HTERT RPE-1 (cell line): ENCODE data around the gene TBX20.

Experiments
- in situ Hi-C: fragments of 300-500 bp; cut with MboI; formaldehyde crosslinking; loops from 4 replicates; pipeline ENCODE4 v1.14.3; 2020; ENCODE audit warnings: low sequenced_read_pairs

The TBX20 gene, protein sequence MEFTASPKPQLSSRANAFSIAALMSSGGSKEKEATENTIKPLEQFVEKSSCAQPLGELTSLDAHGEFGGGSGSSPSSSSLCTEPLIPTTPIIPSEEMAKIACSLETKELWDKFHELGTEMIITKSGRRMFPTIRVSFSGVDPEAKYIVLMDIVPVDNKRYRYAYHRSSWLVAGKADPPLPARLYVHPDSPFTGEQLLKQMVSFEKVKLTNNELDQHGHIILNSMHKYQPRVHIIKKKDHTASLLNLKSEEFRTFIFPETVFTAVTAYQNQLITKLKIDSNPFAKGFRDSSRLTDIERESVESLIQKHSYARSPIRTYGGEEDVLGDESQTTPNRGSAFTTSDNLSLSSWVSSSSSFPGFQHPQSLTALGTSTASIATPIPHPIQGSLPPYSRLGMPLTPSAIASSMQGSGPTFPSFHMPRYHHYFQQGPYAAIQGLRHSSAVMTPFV

DNA sequence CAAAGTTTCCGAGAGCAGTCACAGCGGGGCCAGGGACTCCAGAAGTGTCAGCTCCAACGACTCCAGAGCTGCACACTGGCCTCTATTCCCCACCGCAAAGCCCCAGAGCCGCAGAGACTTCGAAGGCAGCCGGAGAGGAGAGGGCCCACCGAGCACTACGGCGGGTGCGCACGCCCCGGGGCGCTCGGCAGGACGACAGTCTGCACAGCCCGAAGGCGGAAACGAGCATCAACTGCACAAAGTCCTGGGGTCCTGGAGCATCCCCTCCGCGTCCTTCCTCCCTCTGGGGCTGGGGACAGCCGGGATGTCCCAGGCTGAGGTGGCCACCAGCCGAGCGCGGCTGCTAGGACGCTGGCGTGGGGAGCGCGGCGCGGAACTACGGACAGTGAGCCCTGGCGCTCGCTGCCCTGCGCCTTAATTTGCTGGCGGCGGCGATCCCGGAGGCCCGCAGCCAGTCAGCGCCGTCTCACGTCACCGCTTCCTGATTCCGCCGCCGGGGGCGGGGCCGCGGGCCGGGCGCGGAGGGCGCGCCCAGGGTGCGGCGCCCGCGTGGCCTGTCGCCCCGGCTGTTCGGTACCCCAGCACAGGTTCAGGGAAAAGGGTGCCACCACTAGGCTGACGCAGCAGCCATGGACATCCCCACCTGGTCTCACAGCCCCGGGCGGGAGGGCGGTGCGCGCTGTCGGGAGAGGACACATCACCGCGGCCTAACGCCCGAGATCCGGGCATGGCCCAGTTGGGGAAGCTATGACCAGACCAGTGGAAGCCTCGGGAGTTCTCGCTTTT is at the start of gene TBX20:
Gene TBX20 (minus strand): TSS at position 391 of the 786 bp plus-strand sequence. CDS start 480 bp downstream, outside the sequence.
- in situ Hi-C loops, result no loop called here

DNA sequence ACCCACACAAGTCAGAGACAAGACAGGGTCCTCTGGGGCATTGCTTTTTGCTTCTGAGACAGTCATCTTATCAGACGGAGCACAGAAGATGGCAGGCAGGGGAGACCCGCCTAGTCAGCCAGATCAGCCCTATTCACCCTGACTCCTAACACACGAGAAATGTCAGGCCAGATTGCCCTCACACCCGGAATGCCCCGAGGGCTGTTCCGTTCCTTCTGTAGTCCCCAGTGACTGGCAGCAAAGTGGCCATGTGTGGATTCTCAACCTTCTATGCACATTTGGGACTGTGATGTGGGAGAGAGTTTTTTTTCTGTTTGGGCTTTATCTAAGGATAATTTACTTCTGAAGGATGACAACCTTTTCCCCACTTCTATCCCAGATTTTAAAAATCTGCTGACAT is 35.5 kb upstream of the TBX20 start:
- in situ Hi-C loops, result no loop called here

DNA sequence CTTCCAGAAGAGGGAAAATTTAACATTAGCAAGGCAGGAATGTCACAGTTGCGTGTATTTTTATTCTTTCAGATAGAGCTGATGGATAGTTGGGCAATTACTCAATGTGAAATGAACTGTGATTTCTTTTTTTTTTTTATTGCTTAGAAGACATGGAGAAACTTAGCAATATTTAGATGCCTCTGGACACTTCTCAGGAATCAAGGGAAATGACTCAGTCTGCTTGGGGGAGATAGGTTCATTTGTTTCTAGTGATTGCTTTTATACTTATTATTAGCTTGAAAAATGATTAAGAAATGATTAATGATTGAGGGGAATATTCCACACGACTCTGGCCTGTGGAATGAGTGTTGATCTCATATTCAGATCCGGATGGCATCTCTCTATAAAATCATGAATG is 33.1 kb upstream of the TBX20 start:
- in situ Hi-C loops, result no loop called here

DNA sequence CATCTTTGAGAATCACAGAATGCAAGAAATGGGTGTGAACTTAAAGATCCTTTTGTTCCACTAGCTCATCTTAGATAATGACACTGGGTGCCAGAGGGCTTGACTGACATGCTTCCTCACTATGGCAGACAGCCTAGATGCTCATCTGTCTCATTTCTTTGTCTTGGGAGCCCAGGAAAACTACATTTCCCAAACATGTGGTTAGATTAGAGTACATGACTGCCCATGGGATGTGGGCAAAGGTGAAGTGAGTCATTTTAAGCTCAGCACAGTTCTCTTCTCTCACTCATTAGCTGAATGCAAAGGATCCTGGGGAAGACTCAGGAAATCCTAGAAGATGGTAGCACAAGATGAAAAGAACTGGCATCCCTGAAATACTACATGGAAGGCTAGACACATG is 32.5 kb upstream of the TBX20 start:
- in situ Hi-C loops, result no loop called here

DNA sequence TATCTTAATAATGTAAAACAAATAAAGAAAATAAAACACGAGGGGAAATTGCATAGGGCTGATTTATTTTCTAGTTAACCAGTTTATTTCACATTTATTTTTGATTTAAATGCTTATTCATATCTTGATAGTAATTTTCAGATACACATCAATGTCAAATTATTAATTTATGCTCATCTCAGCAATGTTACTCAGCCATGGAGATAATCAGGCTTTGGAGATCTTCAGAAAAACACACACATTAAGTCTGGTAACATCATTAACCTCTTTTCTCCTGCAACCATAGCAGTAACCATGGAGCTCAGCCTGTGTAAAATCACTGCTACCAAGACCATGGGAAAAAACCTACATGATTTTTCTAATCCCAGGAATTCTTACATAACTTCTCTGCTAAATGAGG is 31.9 kb upstream of the TBX20 start:
- in situ Hi-C loops, result no loop called here

DNA sequence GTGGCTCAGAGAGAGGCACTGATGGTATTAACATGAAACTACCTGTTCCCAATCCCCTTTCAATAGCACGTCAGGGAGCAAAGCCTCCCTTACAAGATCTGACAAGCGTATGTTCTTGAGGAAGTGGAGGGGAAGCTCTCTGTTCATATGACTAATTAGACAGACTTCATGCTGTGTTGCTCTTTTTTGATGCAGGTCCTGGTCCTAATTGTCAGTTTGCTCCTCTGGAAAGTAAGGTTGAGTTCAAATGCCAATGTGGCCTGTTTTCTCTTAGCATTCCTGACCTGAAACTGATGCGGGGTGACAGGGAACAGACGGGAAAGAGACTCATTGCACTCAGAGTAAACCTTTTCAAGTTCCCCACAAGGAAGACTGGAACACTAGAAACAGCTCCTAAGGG is 27.0 kb upstream of the TBX20 start:
- in situ Hi-C loops, result no loop called here

DNA sequence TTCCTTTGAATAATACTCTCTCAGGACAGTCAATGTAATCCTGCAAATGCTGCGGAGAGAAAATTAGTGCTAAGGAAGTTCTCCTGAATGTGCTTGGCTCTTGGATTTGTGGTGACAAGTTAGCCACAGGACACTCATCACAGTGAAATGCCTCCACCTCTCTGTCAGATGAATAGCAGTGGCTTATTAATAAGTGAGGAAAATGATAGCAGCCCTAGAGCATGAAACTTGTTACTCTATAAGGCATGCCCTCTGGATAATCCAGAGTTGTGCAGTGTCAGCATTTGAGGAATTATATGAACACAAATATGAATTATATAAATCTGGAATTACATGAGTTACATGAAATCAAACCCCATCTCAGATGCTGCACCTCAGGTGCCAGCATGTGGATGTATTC is 23.5 kb upstream of the TBX20 start:
- in situ Hi-C loops, result no loop called here

DNA sequence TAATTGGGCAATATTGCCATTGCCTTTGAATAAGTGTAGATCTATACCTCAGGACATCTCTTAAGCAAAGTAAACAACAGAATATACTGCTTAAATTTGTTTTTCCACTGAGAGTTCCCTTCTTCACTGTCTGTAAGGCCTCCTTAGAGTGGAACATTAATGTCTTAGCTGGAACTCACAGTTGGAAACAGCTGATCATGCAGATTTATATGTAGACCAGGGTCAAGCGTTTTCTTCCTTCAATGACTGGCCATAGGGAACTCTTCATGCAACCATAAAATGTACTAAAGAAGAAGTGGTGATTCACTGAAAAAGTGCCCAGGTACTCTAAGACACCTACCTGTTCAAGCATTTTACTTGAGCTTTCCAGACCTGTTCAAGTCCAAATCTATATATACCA is 18.3 kb upstream of the TBX20 start:
- in situ Hi-C loops, result no loop called here

DNA sequence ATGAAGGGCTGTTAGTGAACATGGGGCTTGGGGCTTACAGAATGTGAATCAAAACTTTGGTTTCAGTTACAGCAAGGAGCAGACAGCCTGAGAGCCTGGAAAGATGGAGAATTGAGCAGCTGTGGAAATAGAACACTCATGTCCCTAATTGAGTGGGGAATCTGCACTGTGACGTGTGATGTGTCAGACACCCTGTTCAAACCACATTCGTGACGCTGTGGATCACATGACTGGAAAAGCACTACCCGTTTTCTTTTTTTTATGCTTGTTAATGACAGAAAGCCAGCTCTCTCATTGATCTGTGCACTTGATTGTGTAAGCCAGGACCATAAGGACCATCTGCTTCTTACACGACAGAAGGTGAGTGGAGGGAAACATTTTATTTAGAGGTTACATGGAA is 15.1 kb upstream of the TBX20 start:
- in situ Hi-C loops, result no loop called here

DNA sequence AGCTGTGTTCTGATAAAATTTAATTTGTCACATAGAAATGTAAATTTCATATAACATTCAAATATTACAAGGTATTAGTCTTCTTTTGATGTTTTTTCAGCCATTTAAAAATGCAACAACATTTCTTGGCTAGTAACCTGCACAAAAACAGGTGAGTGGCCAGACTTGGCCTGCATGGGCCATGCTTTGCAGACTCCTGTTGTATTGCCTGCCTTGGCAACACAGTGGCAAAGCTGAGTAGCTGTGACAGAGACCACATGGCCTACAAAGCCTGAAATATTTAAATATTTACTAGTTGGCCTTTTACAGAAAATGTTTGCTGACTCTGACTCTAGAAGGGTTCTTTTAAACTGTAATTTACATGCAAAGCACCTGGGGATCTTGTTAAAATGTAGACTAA is 13.5 kb upstream of the TBX20 start:
- in situ Hi-C loops, result no loop called here

DNA sequence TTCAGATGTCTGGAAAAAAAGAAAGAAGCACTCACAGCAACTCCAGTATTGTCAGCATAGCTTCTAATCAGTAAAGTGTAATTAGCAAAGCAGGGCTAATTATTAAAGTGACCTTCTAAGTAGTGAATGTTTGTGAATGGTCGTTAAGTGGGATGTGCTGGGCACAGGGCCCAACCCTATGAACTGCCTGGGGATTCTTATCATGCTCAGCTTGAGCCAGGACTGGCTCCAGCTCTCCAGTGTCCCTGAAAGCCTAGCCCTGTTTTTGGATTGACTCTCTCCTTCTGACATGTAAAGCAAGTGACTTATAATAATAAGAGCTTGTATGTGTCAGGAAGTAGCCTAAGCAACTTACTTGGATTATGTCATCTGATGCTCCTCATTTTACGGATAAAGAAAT is 9.5 kb upstream of the TBX20 start:
- in situ Hi-C loops, result no loop called here

DNA sequence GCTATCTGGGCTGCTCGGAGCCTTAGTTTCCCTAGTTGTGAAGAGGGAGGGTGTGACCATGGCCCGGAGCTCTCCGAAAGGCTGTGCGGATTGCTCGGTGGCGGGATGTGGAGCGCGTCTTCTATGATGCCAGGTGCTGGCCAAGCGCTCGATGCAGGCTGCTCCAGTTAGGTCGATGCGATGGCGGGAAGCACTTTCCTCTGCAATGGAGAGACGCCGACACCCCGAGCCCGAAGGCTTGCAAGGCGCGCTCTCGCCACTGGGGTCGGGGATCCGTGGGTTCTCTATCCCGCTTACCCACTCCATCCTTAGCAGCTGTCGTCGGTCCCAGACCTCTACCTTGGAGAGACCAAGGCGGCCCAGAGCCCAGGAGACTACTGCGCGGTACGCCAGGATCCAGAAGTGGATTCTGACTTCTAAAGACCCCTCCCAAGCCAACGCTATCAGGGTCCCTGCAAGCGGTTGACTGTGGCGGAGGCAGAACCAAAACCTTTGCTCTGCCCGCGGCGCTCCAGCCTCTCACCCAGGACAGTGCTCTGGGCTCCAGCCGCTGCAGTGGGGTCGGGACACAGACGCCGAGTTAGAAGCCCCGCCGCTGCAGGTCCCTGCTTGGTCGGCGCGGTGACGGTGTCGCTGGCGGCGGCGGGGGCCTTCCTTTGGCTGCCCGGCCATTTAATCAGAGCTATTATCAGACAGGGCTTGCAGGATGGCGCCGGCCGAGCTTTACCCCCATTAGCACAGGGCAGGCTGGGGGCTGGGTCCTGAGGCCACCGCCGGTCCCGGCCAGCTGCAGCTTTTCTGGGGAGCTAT is 7.8 kb upstream of the TBX20 start:
- in situ Hi-C loops, result no loop called here

DNA sequence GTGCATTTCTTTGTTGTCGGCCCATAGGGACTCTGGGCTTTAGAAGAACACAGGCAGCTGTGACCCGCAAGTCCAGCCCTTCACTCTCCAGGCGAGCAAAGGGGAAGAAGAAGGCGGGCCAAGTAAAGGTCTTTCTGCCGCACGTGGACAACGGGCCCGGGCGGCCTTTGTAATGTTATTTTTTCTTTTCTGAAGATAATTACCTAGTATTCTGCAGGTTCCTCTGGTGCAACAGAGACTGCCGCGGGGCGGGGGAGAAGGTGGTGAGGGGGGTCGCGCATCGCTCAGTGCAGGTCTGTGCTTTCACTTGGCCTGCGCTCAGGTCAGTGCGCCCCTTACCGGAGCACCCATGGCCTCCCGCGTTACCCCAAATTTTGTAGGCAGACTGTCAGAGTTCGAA is 7.1 kb upstream of the TBX20 start:
- in situ Hi-C loops, result no loop called here

DNA sequence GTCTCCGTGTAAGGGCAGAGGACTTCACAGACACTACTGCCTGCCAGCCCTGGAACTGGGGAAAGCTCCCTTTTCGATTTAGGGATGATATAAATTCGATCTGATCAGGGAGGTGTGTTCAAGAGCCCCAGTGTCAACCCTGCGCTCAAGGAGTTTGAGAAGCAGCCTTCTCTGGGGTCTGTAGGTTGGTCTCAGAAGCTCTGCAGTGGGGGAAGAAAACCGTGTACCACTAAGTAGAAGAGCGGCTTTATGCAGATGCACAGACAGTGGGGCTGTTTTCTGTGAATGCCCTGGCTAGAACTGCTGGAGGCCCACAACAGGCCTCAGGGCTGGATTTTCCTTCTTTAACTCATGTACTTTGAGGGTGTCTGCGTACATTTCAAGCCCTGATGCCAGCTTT is 6.3 kb upstream of the TBX20 start:
- in situ Hi-C loops, result no loop called here

DNA sequence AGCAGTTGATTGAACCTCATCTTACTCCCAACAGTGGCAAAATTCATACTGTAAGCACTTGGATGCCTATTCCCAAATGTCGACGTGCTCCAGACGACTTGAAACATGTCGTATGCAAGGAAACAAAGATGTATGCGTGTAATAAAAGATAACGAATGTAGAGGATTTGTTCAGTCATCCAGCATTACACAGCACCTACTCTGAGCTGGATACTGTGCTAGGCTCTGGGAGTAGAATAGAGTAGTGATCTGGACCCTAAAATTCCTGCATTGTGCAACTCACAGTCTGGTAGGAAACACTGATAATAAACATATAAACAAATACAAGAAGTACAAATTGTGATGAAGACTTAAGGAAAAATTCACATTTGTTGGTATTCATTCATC is 5.6 kb upstream of the TBX20 start:
- in situ Hi-C loops, result no loop called here

DNA sequence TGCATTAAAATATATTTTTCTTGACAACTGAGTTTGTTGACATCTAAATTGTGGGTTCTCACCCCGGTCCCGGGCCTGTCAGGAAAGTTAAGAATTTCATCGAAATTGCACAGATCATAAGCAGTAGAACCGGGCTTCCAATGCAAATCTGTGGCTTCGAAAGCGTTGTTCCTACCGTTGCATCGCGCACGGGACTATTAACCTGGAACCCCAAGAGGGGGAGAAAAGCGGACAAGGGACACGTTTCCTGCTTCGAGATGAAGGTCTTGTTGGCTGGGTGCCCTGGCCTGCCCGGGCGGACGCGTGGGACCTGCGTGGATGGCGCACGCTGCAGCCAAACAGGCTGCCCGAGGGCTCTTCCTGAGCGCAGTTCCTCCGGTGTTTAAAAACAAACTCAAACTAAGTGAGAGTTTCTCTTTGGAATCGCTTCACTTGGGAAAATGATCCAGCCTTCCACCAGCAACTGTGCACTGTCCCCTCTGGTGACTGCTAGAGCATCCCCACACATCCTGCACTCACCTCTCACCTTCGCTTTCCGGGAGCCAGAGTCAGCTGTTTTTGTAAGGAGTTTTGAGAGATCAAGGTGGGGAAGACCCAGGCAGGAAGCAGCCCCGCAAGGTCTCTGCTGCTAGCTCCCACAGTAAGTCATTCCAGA is 5.1 kb upstream of the TBX20 start:
- in situ Hi-C loops, result no loop called here

DNA sequence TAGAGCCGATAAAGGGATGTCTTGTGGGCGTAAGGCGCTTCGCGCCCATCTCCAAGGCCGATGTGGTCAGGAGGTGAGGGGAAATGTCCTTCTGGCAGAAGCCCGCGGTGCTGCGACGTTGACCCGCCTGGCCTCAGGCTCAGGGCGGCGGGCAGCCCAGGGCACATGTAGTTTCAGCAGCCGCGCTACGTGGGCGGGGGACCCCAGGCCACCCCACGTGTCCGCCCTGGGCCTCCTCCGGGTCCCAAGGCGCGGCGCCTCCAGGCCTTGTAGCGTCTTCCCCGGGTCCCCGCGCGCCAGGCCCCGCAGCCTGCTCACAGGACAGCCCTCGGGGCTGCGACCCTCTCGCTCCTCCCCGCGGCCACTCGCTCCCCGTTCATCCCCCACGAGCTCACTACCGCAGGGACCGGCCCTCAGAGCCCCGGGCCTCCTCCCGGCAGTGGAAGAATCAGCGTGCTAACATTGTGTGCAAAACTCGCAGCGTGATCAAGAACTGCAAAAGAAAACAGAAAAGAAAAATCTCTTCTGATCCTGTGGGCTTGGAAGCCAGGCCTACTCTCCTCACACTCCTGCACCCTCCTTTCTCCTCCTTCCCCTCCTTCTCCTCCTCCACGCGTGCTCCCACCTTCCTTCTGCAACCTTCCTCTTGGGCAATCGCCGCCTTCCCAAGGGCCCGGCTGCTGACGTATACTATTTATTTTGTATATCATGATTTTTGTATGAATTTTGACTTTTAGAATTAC is 4.4 kb upstream of the TBX20 start:
- in situ Hi-C loops, result no loop called here

DNA sequence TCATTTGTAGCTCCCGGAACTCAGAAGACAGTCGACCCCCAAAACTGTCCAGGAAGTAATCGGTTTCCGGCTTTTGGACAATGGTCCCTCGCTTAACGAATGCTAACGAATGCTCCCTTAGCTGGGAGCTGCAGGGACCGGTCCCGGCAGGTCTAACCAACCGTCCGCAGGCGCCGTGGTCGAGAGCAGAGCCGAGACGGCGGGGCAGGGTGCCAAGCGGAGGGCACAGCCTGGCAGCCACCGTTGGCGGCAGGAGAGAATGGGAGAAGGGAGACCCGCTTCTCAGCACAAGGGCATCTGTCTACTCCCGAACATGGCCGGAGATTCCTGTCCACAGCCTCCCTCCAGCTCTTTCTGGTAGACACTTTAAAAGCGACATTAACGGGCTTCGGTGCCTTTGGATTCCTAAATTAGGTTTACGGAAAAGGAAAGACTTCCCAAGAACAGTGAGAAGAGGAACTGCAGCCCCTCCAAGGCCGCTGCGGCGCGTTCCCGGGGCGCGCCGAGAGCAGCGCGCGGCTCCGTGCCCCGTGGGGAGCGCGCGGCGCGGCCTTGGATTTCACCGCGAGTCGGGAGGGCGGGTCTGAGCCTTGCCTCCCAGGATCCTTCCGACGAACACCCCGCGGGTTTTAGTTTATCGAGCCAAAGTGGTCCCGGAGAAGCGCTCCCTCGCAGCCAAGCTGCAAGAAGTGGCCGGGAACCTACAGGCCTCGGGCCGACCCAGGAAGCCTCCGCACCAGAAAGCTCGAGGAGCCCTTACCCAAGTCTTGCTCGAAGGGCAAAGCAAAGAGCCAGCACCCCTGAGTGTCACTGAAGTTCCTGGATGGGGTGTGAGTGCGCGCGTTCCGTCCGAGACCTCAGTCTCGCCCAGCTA is 3.6 kb upstream of the TBX20 start:
- in situ Hi-C loops, result no loop called here
